ENCODE measurements around the gene PACS1.

GRCh38 chr11:66187453-66187852 lies 117.4 kb downstream of the PACS1 start:
- no peak for TF ChIP-seq CTCF (IDR thresholded peaks at IDR 0.05)
- TF ChIP-seq POLR2A (IDR thresholded peaks at IDR 0.05) = no peak

All from breast epithelium (tissue), 3 donors.